Astrocyte (in vitro differentiated cells and primary cell): Measurements from ENCODE around the gene NCOA3. TPM values are rescaled to one million over a fixed set of nuclear protein-coding genes. Genes with fewer than 3 reads are reported as not detected.
A peak's percentile ranks its signal among the peaks of the same experiment; 100 is the strongest.

Experiments used
- DNase-seq: peaks from one replicate; pipeline ENCODE4 v3.0.0-alpha.2; 2010; ENCODE audit warnings: low read depth
- FAIRE-seq: peaks from 2 replicates; lab custom pipeline; 2011; peaks lifted over from hg19 to GRCh38; lab: Jason Lieb, UNC
- H2AFZ ChIP-seq: 2 replicates; pipeline ENCODE4 v1.6.0; 2012; ENCODE audit warnings: low read depth, low read length, inconsistent platforms
- H3K27ac ChIP-seq: 2 replicates; pipeline ENCODE4 v1.5.1; 2011; ENCODE audit warnings: low read depth, low read length, inconsistent platforms
- H3K27me3 ChIP-seq: 2 replicates; pipeline ENCODE4 v1.6.0; 2011; ENCODE audit warnings: low read length, inconsistent platforms; ENCODE audit not compliant: insufficient read depth
- H3K36me3 ChIP-seq: 2 replicates; pipeline ENCODE4 v1.5.1; 2011; ENCODE audit warnings: low read length, inconsistent platforms; ENCODE audit not compliant: insufficient read depth
- H3K4me1 ChIP-seq: 2 replicates; pipeline ENCODE4 v1.5.1; 2011; ENCODE audit warnings: low read length, inconsistent platforms; ENCODE audit not compliant: insufficient read depth
- H3K4me2 ChIP-seq: 2 replicates; pipeline ENCODE4 v1.6.0; 2012; ENCODE audit warnings: low read length, inconsistent platforms
- H3K4me3 ChIP-seq: 2 replicates; pipeline ENCODE4 v1.5.1; 2011; ENCODE audit warnings: low read depth, mild to moderate bottlenecking, low read length, inconsistent platforms; ENCODE audit not compliant: insufficient read depth
- H3K79me2 ChIP-seq: 2 replicates; pipeline ENCODE4 v1.6.0; 2012; ENCODE audit warnings: mild to moderate bottlenecking, low read length, inconsistent platforms; ENCODE audit not compliant: insufficient read depth
- H3K9ac ChIP-seq: 2 replicates; pipeline ENCODE4 v1.6.0; 2012; ENCODE audit warnings: mild to moderate bottlenecking, low read length, inconsistent platforms
- H3K9me3 ChIP-seq: 2 replicates; pipeline ENCODE4 v1.5.1; 2012; ENCODE audit warnings: low read depth, mild to moderate bottlenecking, low read length, inconsistent platforms; ENCODE audit not compliant: insufficient read depth
- H4K20me1 ChIP-seq: 2 replicates; pipeline ENCODE4 v1.6.0; 2012; ENCODE audit warnings: low read length, inconsistent platforms; ENCODE audit not compliant: insufficient read depth
- H3K27ac Mint-ChIP-seq: one replicate; pipeline ENCODE4 v1.8.0; 2021; ENCODE audit warnings: mild to moderate bottlenecking, mixed read lengths; ENCODE audit not compliant: unreplicated experiment
- H3K27me3 Mint-ChIP-seq: one replicate; pipeline ENCODE4 v1.8.0; 2021; ENCODE audit warnings: low read depth, mixed read lengths; ENCODE audit not compliant: unreplicated experiment
- H3K36me3 Mint-ChIP-seq: one replicate; pipeline ENCODE4 v1.8.0; 2021; ENCODE audit warnings: low read depth, mixed read lengths; ENCODE audit not compliant: unreplicated experiment
- H3K4me1 Mint-ChIP-seq: one replicate; pipeline ENCODE4 v1.8.0; 2021; ENCODE audit warnings: low read depth, mixed read lengths; ENCODE audit not compliant: unreplicated experiment
- H3K4me3 Mint-ChIP-seq: one replicate; pipeline ENCODE4 v1.8.0; 2021; ENCODE audit warnings: mild to moderate bottlenecking, moderate library complexity, mixed read lengths; ENCODE audit not compliant: unreplicated experiment
- H3K9me3 Mint-ChIP-seq: one replicate; pipeline ENCODE4 v1.8.0; 2021; ENCODE audit warnings: mild to moderate bottlenecking, mixed read lengths; ENCODE audit not compliant: unreplicated experiment
- EZH2 ChIP-seq: IDR thresholded peaks from 2 replicates; pipeline ENCODE4 v1.6.1; 2012; ENCODE audit warnings: mild to moderate bottlenecking, low read length, inconsistent platforms; ENCODE audit not compliant: insufficient read depth
- total RNA-seq: library from RNA; stranded (reverse); gene quantifications from 2 replicates; pipeline ENCODE4 v1.2.1, GENCODE V29; 2021
- TF ChIP-seq, protein P1 (sequence below): IDR thresholded peaks from 2 replicates; pipeline ENCODE4 v1.5.1; 2011; ENCODE audit warnings: low read depth, mild to moderate bottlenecking, inconsistent platforms, low read length, moderate library complexity; ENCODE audit not compliant: insufficient read depth

NCOA3 gene
- total RNA-seq, 1 donor from 2014 or later: 30.5 TPM

DNA sequence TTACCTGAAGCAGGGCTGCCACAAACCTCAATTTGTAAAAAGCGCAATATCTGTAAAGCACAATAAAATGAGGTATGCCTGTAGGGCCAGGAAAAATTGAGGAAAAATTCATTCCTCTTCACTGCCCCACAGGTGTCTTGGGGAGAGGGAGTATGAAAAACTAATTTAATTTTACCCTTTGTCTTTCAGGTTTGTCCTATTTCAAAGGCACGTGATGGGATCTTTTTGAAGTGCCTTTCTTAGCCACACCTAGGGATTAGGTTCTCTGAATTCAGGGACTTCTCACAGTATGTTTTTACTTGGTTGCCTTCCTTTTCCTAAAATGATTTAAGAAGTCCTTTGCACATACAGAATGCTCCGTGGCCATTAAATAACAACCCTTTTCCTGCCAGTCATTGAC, 71.9 kb downstream of the NCOA3 start:
- Mint-ChIP-seq H3K27me3 (no peaks in the 10 kb centered on the region), H3K4me3 (no peak overlapping the region), H3K9me3 (peaks cover 14% of the 10 kb centered on the region), H3K27ac (no peak overlapping the region), H3K36me3 (peaks cover 15% of the 10 kb centered on the region), H3K4me1 (peaks cover 12% of the 10 kb centered on the region)
- Histone ChIP-seq H3K27me3 (no peaks in the 10 kb centered on the region), H3K79me2 (peaks cover 42% of the 10 kb centered on the region), H3K9me3 (no peaks in the 10 kb centered on the region), H3K9ac (no peak overlapping the region), H2AFZ (no peak overlapping the region), H3K36me3 (no peaks in the 10 kb centered on the region), H4K20me1 (peaks cover 16% of the 10 kb centered on the region), H3K4me3 (no peak overlapping the region), H3K4me1 (peaks cover 24% of the 10 kb centered on the region), H3K4me2 (no peak overlapping the region), H3K27ac (no peak overlapping the region)
- FAIRE-seq: no peak
- TF ChIP-seq EZH2: no peak
- DNase-seq: no peak

DNA sequence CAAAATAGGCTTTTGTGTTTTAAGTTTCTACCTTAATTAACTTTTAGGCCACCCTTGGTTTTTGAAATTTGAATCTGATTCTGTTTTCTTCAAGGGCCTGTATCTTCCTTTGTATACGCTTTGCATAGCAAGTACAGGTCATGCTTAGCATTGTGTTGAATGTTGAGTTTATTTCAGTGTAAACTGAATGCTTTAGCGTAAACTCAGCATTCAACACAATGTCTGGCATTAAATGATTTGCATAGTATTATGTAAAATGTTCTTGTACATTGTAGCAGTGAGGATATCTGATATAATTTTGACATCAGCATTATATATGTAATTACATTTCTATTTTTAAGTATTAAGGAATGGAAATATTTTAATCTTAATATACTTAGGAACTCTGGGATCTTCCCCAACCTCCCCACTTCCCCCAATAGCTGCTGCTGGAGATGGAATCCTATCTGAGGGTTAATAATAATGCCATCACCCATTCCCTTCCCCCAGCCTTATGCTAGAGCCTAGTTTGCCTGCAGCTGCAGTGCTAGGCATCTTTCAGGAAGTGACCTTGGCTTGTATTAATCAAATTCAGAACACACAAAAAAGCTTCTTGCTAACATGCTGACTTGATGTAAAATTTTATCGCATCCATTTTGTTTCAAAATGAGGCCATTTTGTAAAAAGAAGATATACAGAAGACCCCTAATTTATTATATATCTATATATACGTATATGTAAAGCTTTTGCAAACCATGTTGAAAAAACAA, 73.1 kb downstream of the NCOA3 start:
- Histone ChIP-seq H2AFZ (no peak overlapping the region), H3K79me2 (peaks cover 50% of the 10 kb centered on the region), H3K9ac (no peak overlapping the region), H3K9me3 (no peaks in the 10 kb centered on the region), H3K27ac (no peak overlapping the region), H3K4me1 (peaks cover 21% of the 10 kb centered on the region), H3K27me3 (no peaks in the 10 kb centered on the region), H3K36me3 (no peaks in the 10 kb centered on the region), H3K4me3 (no peak overlapping the region), H3K4me2 (no peak overlapping the region), H4K20me1 (peaks cover 18% of the 10 kb centered on the region)
- DNase-seq (no peak), FAIRE-seq (no peak)
- no peaks in the 10 kb centered on the region for H3K27me3 Mint-ChIP-seq
- no peak overlapping the region for H3K27ac Mint-ChIP-seq
- no peak overlapping the region for H3K4me3 Mint-ChIP-seq
- peaks cover 14% of the 10 kb centered on the region for H3K9me3 Mint-ChIP-seq
- peaks cover 16% of the 10 kb centered on the region for H3K36me3 Mint-ChIP-seq
- TF ChIP-seq, protein P1, sequence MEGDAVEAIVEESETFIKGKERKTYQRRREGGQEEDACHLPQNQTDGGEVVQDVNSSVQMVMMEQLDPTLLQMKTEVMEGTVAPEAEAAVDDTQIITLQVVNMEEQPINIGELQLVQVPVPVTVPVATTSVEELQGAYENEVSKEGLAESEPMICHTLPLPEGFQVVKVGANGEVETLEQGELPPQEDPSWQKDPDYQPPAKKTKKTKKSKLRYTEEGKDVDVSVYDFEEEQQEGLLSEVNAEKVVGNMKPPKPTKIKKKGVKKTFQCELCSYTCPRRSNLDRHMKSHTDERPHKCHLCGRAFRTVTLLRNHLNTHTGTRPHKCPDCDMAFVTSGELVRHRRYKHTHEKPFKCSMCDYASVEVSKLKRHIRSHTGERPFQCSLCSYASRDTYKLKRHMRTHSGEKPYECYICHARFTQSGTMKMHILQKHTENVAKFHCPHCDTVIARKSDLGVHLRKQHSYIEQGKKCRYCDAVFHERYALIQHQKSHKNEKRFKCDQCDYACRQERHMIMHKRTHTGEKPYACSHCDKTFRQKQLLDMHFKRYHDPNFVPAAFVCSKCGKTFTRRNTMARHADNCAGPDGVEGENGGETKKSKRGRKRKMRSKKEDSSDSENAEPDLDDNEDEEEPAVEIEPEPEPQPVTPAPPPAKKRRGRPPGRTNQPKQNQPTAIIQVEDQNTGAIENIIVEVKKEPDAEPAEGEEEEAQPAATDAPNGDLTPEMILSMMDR: no peak
- TF ChIP-seq EZH2: no peak
- peaks cover 12% of the 10 kb centered on the region for H3K4me1 Mint-ChIP-seq

DNA sequence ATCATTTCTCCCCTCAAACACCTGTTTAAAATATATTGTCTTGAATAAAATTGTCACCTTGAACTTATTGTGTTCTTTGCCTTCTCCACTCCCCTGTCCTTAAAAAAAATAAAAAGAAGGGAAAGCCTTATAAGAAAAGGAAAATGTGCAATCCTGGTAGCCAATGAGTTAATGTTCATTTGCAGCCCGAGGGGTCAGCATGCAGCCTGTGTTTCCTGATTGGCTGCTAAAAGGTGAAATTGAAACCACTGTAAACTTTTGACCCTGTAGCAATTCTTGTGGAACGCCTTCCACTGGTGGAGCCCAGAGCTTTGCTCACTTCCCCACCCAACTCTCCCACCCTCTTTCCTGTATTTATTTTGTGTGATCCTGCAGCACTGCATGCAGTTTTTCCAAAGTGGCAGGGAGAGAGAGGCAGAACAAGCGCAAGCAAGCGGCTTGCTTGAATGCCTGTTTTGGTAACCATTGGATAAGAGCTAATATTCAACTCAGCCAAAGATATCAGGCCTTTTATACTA, 74.9 kb downstream of the NCOA3 start:
- Mint-ChIP-seq H3K36me3 (peaks cover 11% of the 10 kb centered on the region), H3K9me3 (peaks cover 10% of the 10 kb centered on the region), H3K4me3 (no peak overlapping the region), H3K27ac (no peak overlapping the region), H3K4me1 (peaks cover 12% of the 10 kb centered on the region), H3K27me3 (no peaks in the 10 kb centered on the region)
- DNase-seq: peak; percentile 91
- H3K9ac ChIP-seq: peak overlapping the region; percentile 26
- H3K4me3 ChIP-seq: no peak overlapping the region
- no peak overlapping the region for H2AFZ ChIP-seq
- H3K4me2 ChIP-seq: peak overlapping the region; percentile 59
- H4K20me1 ChIP-seq: peaks cover 26% of the 10 kb centered on the region
- no peaks in the 10 kb centered on the region for H3K27me3 ChIP-seq
- peaks cover 59% of the 10 kb centered on the region for H3K79me2 ChIP-seq
- TF ChIP-seq, protein P1: no peak
- no peak for TF ChIP-seq EZH2
- no peaks in the 10 kb centered on the region for H3K9me3 ChIP-seq
- H3K36me3 ChIP-seq: no peaks in the 10 kb centered on the region
- no peak for FAIRE-seq
- H3K4me1 ChIP-seq: peaks cover 21% of the 10 kb centered on the region
- H3K27ac ChIP-seq: peak overlapping the region; percentile 6
